HCT116 (cell line): ENCODE results near the gene EIPR1. TPM values are rescaled to one million over a fixed set of nuclear protein-coding genes. Genes with fewer than 3 reads are reported as not detected.

Experiments used
- ATAC-seq: fragments of 200-7000 bp; cut with Tn5 transposase; 2 replicates; pipeline ENCODE4 v1.9.1; 2020; ENCODE audit warnings: mild to moderate bottlenecking, moderate library complexity
- BruUV-seq: library from RNA; stranded (reverse); fragments of 400-500 nt; replicated peaks from 2 replicates; lab custom pipeline; 2021; lab: Mats Ljungman, UMichigan
- CTCF ChIA-PET: fragments of 300-600 bp; sonication (Branson Sonifier 250); formaldehyde crosslinking; loops from one replicate; lab custom pipeline; 2021; ENCODE audit warnings: antibody characterized with exemption; lab: Charles Lee
- POLR2A ChIA-PET: fragments of 300-600, 350-600 bp; sonication (Branson Sonifier 250); formaldehyde crosslinking; loops from one replicate; lab custom pipeline; 2021; ENCODE audit warnings: antibody characterized with exemption; lab: Charles Lee
- RAD21 ChIA-PET, 2 experiments: fragments of 300-600 bp; sonication (Branson Sonifier 250); formaldehyde crosslinking; loops; one replicate each; lab custom pipeline; 2023; ENCODE audit warnings: low total read pairs in 2 of 2; ENCODE audit not compliant: uncharacterized antibody in 2 of 2, unreplicated experiment in 2 of 2, low non-redundant PET in 1 of 2; lab: Charles Lee
- DNase-seq: peaks from one replicate; pipeline ENCODE4 v3.0.0-alpha.2; 2010; ENCODE audit warnings: low read depth, low spot score
- H2AFZ ChIP-seq: fragments of 200-600 bp; shearing (Covaris generic), sonication (generic); 2 replicates; pipeline ENCODE4 v1.6.1; 2017; ENCODE audit warnings: low read depth, mixed run types, mixed read lengths, antibody characterized with exemption, low read length; ENCODE audit not compliant: poor library complexity, severe bottlenecking
- H3K27ac ChIP-seq: 2 replicates; pipeline ENCODE4 v1.5.1; 2012; ENCODE audit warnings: low read depth, low read length
- H3K27me3 ChIP-seq: fragments of 200-600 bp; sonication (generic); 2 replicates; pipeline ENCODE4 v1.6.1; 2016; ENCODE audit warnings: mixed run types, low read length, mixed read lengths; ENCODE audit not compliant: insufficient read depth
- H3K36me3 ChIP-seq, 2 experiments: fragments of 200-500 bp in 1 of 2; fragments of 200-600 bp in 1 of 2; sonication (Bioruptor generic) in 1 of 2; sonication (generic) in 1 of 2; 2 replicates each; pipeline versions ENCODE4 v1.5.1 to v1.6.1; 2014 to 2016; ENCODE audit warnings: low read length in 2 of 2, inconsistent platforms in 1 of 2, mixed read lengths in 1 of 2, mixed run types in 1 of 2; ENCODE audit not compliant: insufficient read depth in 2 of 2, control insufficient read depth in 1 of 2
- H3K4me1 ChIP-seq, 2 experiments: fragments of 200-600 bp in 1 of 2; sonication (generic) in 1 of 2; 2 replicates each; pipeline versions ENCODE4 v1.5.1 to v1.6.1; 2012 to 2017; ENCODE audit warnings: low read length in 2 of 2, inconsistent platforms in 1 of 2, mild to moderate bottlenecking in 1 of 2, mixed read lengths in 1 of 2, mixed run types in 1 of 2, moderate library complexity in 1 of 2; ENCODE audit not compliant: insufficient read depth in 2 of 2, control insufficient read depth in 1 of 2
- H3K4me2 ChIP-seq: fragments of 200-600 bp; sonication (generic); 2 replicates; pipeline ENCODE4 v1.6.1; 2017; ENCODE audit warnings: mixed run types, low read length, mixed read lengths
- H3K4me3 ChIP-seq, 2 experiments: fragments of 200-600 bp in 1 of 2; sonication (generic) in 1 of 2; replicated peaks in 1 of 2; 2 replicates each; pipeline ENCODE4 v1.5.1; 2011 to 2016; ENCODE audit warnings: low read length in 2 of 2, control low read depth in 1 of 2, low read depth in 1 of 2, mild to moderate bottlenecking in 1 of 2, mixed read lengths in 1 of 2, mixed run types in 1 of 2
- H3K79me2 ChIP-seq: fragments of 200-600 bp; sonication (generic); 2 replicates; pipeline ENCODE4 v1.6.1; 2017; ENCODE audit warnings: mild to moderate bottlenecking, mixed run types, low read length, moderate library complexity, mixed read lengths; ENCODE audit not compliant: insufficient read depth
- H3K9ac ChIP-seq: fragments of 200-600 bp; sonication (generic); 2 replicates; pipeline ENCODE4 v1.6.1; 2016; ENCODE audit warnings: low read length, mixed read lengths
- H3K9me2 ChIP-seq: fragments of 200-600 bp; sonication (generic), shearing (Covaris generic); 2 replicates; pipeline ENCODE4 v1.6.1; 2017; ENCODE audit warnings: mixed run types, mild to moderate bottlenecking, moderate library complexity; ENCODE audit not compliant: insufficient read depth
- H3K9me3 ChIP-seq, 2 experiments: fragments of 200-500 bp in 1 of 2; fragments of 200-600 bp in 1 of 2; sonication (Bioruptor generic) in 1 of 2; sonication (generic) in 1 of 2; 2 replicates each; pipeline ENCODE4 v1.6.1; 2014 to 2017; ENCODE audit warnings: low read length in 2 of 2, mixed read lengths in 2 of 2, inconsistent platforms in 1 of 2, low read depth in 1 of 2, mild to moderate bottlenecking in 1 of 2, mixed run types in 1 of 2, moderate library complexity in 1 of 2; ENCODE audit not compliant: control insufficient read depth in 1 of 2, insufficient read depth in 1 of 2
- H4K20me1 ChIP-seq: fragments of 200-600 bp; sonication (generic), shearing (Covaris generic); 2 replicates; pipeline ENCODE4 v1.6.1; 2017; ENCODE audit warnings: mixed run types, mild to moderate bottlenecking, moderate library complexity; ENCODE audit not compliant: insufficient read depth
- ATF3 ChIP-seq: IDR thresholded peaks from 2 replicates; pipeline ENCODE4 v1.6.1; 2012
- CBX3 ChIP-seq: IDR thresholded peaks from 2 replicates; pipeline ENCODE4 v1.6.1; 2012; ENCODE audit warnings: low read depth
- RAD21 ChIP-seq: IDR thresholded peaks from 2 replicates; pipeline ENCODE4 v1.6.1; 2012; ENCODE audit warnings: low read depth, mild to moderate bottlenecking
- SIN3A ChIP-seq: IDR thresholded peaks from 2 replicates; pipeline ENCODE4 v1.6.1; 2012; ENCODE audit warnings: low read depth
- TCF7L2 ChIP-seq: IDR thresholded peaks from 2 replicates; pipeline ENCODE4 v1.7.0; 2011; ENCODE audit warnings: borderline replicate concordance, inconsistent platforms; ENCODE audit not compliant: insufficient read depth, insufficient read length; ENCODE audit errors: extremely low read depth
- ZFX ChIP-seq: fragments of 450-650 bp; IDR thresholded peaks from 2 replicates; pipeline ENCODE4 v1.6.1; 2017
- intact Hi-C: fragments of 100-400 bp; cut with micrococcal nuclease; formaldehyde crosslinking; loops from 2 replicates; pipeline ENCODE4 v1.10.0; 2022
- total RNA-seq: library from RNA; stranded (reverse); gene quantifications from one replicate; pipeline ENCODE4 v1.2.1, GENCODE V29; 2021; ENCODE audit not compliant: unreplicated experiment
- TF ChIP-seq, protein P1 (sequence below): IDR thresholded peaks from 2 replicates; pipeline ENCODE4 v1.6.1; 2012
- TF ChIP-seq, protein P2 (sequence below): IDR thresholded peaks from 2 replicates; pipeline ENCODE4 v1.6.1; 2011; ENCODE audit warnings: mild to moderate bottlenecking, low read length, moderate library complexity; ENCODE audit not compliant: insufficient replicate concordance; ENCODE audit errors: extremely low read depth

Gene EIPR1
- total RNA-seq, 1 experiment from 2014 or later, result 36.9 TPM

- Histone ChIP-seq H3K9me2 (no peaks in the 10 kb centered on the region), H3K27ac (no peak overlapping the region), H3K4me2 (no peak overlapping the region), H3K9me3 (no peaks in the 10 kb centered on the region), H3K79me2 (peaks cover 11% of the 10 kb centered on the region; the same call in 1 of the 2 replicates), H3K4me3 (no peak overlapping the region), H3K9ac (no peak overlapping the region), H3K27me3 (no peaks in the 10 kb centered on the region), H4K20me1 (no peaks in the 10 kb centered on the region), H3K36me3 (no peaks in the 10 kb centered on the region), H2AFZ (no peak overlapping the region), H3K4me1 (peaks cover 3 to 8% of the 10 kb centered on the region in 2 experiments; a peak in 2 of 4 replicates)
- no peak for TF ChIP-seq ATF3
- TF ChIP-seq, protein P1, sequence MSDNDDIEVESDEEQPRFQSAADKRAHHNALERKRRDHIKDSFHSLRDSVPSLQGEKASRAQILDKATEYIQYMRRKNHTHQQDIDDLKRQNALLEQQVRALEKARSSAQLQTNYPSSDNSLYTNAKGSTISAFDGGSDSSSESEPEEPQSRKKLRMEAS, result no peak
- TF ChIP-seq, protein P2, sequence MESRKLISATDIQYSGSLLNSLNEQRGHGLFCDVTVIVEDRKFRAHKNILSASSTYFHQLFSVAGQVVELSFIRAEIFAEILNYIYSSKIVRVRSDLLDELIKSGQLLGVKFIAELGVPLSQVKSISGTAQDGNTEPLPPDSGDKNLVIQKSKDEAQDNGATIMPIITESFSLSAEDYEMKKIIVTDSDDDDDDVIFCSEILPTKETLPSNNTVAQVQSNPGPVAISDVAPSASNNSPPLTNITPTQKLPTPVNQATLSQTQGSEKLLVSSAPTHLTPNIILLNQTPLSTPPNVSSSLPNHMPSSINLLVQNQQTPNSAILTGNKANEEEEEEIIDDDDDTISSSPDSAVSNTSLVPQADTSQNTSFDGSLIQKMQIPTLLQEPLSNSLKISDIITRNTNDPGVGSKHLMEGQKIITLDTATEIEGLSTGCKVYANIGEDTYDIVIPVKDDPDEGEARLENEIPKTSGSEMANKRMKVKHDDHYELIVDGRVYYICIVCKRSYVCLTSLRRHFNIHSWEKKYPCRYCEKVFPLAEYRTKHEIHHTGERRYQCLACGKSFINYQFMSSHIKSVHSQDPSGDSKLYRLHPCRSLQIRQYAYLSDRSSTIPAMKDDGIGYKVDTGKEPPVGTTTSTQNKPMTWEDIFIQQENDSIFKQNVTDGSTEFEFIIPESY, result no peak
- TF ChIP-seq SIN3A, result no peak
- no peak for TF ChIP-seq CBX3
- no peak for TF ChIP-seq ZFX
- no peak for TF ChIP-seq TCF7L2
- TF ChIP-seq RAD21, result no peak
- DNase-seq (no peak), ATAC-seq (no peak)
- intact Hi-C loops, result loop anchor here (5.0 kb wide), 2 partner anchors 103 to 458 kb away; no protein-coding TSS in a partner anchor
- no TSS peak for BruUV-seq
- ChIA-PET RAD21 (no interaction called here), POLR2A (no interaction called here), CTCF (no interaction called here)
Observed at GRCh38 chr2:3300224-3300995, 77.2 kb downstream of the EIPR1 start.
